Measurements from ENCODE around the gene TRAF4.

- no peak for TF ChIP-seq CTCF (optimal IDR thresholded peaks at IDR 0.05 in 1 of 3, IDR thresholded peaks at IDR 0.05 in 1 of 3, conservative IDR thresholded peaks at IDR 0.05 in 1 of 3; ENCODE audit: extremely low read depth in 1 of 3, insufficient read depth in 2 of 3, low read length in 3 of 3)
- no peak for TF ChIP-seq EZH2 (IDR thresholded peaks at IDR 0.05; ENCODE audit: low read length)
These were observed 29.9 kb downstream of the TRAF4 start for GRCh38 chr17:28773736-28774135.
